Measurements from ENCODE around the gene VWF. TPM values are rescaled to one million over a fixed set of nuclear protein-coding genes. Genes with fewer than 3 reads are reported as not detected.

Gene VWF
- total and polyA plus RNA-seq, 2 of the 13 experiments (the other 11 are each of a cell fraction or from before 2014, with no cell fraction given) = 0.20 to 0.25 TPM

GRCh38 chr12:6090803-6091202 is 33.7 kb downstream of the VWF start:
- BruUV-seq (replicated peaks) = no TSS peak
- H3K36me3 ChIP-seq (replicated peaks in 1 of 2; ENCODE audit: control insufficient read depth in 1 of 2, insufficient read depth in 2 of 2, low read length in 2 of 2) = no peaks in the 10 kb centered on the region
- DNase-seq (ENCODE audit: low spot score) (peak; percentile 26), FAIRE-seq (peak; percentile 4), ATAC-seq (no peak; the same call in 2 of the 3 replicates)
- no peak overlapping the region for H2AFZ ChIP-seq (ENCODE audit: low read length)
- ChIA-PET CTCF (ENCODE audit: low intra/inter-chr PET ratio, low total read pairs) (no interaction called here), POLR2A (no interaction called here)
- H3K4me2 ChIP-seq (ENCODE audit: low read depth, low read length) = no peak overlapping the region
- H3K27me3 ChIP-seq (ENCODE audit: control insufficient read depth in 1 of 2, insufficient read depth in 2 of 2, low read length in 2 of 2) = no peaks in the 10 kb centered on the region; a peak in 1 of 5 replicates
- intact Hi-C loops (cut with micrococcal nuclease; ENCODE audit: unreplicated experiment) (no loop called here), in situ Hi-C loops (cut with HindIII; ENCODE audit: extremely low pct_ligation_motif_present, low pct_unique_long_range_greater_than_20kb) (no loop called here)
- H4K20me1 ChIP-seq (ENCODE audit: insufficient read depth, low read length) = no peaks in the 10 kb centered on the region
- 0% methylated on average over 6 of the region's 6 CpGs for WGBS (ENCODE audit: low lambda C conversion rate)
- no peak overlapping the region for H3K9ac ChIP-seq (ENCODE audit: insufficient read depth, low read depth, low read length)
- H3K4me1 ChIP-seq (ENCODE audit: insufficient read depth, low read length) = peaks cover 49% of the 10 kb centered on the region
- H3K79me2 ChIP-seq (ENCODE audit: insufficient read depth, low read length) = no peaks in the 10 kb centered on the region
- H3K4me3 ChIP-seq (replicated peaks in 1 of 3; ENCODE audit: insufficient read depth in 1 of 3, low read depth in 2 of 3, low read length in 3 of 3) = no peak overlapping the region
- no peak overlapping the region for H3K27ac ChIP-seq (ENCODE audit: extremely low read length, insufficient read depth, low read length)
- H3K9me3 ChIP-seq (ENCODE audit: low read length) = no peaks in the 10 kb centered on the region
- TF ChIP-seq HNRNPK (IDR thresholded peaks at IDR 0.05; ENCODE audit: low read depth, low read length, poor library complexity, severe bottlenecking) (no peak), HIC2 (CRISPR knock-in tag; IDR thresholded peaks at IDR 0.05; ENCODE audit: low read depth) (no peak), ZNF496 (CRISPR knock-in tag; IDR thresholded peaks at IDR 0.05; ENCODE audit: insufficient replicate concordance) (no peak), NR2F2 (IDR thresholded peaks at IDR 0.05; ENCODE audit: borderline replicate concordance, low read depth) (no peak), ZNF605 (CRISPR knock-in tag; IDR thresholded peaks at IDR 0.05) (no peak), MIXL1 (CRISPR knock-in tag; IDR thresholded peaks at IDR 0.05) (no peak), PRDM15 (CRISPR knock-in tag; IDR thresholded peaks at IDR 0.05) (no peak), ZNF576 (CRISPR knock-in tag; IDR thresholded peaks at IDR 0.05) (no peak), ATF2 (CRISPR knock-in tag; IDR thresholded peaks at IDR 0.05) (no peak), ZNF569 (CRISPR knock-in tag; IDR thresholded peaks at IDR 0.05; ENCODE audit: borderline replicate concordance) (no peak), SNAPC5 (CRISPR knock-in tag; IDR thresholded peaks at IDR 0.05; ENCODE audit: borderline replicate concordance) (no peak), MTA1 (CRISPR knock-in tag; IDR thresholded peaks at IDR 0.05; ENCODE audit: borderline replicate concordance) (no peak), ZFAT (CRISPR knock-in tag; conservative IDR thresholded peaks at IDR 0.05) (no peak), TCF7 (IDR thresholded peaks at IDR 0.05; ENCODE audit: low read depth) (peak; percentile 43; the same call in 1 of the 2 replicates)

Measured in HepG2 (cell line).